ENCODE results near the gene SBF1.

DNA sequence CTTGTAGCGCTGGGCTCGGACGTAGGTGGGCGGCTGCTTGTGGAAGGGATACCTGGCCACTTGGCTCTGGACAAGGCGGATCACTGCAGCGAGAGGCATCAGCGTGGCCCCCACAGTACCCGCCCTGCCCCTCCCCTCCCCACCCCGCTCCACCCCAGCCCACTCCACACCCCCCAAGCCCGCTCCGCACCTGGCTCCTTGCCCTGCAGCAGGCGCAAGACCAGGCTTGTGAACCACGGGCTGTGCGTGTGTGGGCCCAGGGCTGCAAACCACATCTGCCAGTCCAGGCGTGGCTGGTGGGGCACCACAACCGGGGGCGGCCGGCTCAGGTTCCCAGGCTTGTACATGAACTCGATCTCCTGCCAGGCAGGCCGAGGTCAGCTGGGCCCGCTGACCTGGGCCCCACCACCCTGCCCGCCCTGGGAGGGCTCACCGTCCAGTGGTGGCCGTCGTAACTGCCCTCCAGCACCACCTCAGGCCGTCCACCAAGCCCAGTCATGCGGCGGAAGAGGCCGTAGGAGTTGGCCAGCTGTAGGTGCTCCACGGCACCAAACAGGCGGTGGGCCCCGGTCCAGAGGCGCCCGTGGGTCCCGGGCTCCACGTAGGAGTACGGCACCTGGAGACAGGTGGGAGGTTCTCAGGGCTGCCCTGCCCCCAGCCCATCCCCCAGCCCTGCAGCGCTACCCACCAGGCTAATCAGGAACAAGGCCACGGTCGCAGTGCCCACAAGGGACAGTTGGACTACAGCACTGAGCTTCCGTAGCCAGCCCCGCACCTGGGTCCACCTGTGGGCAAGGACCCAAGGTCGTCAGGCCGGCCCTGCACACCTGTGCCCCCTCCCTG lies 29.8 kb upstream of the SBF1 start:
- TF ChIP-seq, protein P1, sequence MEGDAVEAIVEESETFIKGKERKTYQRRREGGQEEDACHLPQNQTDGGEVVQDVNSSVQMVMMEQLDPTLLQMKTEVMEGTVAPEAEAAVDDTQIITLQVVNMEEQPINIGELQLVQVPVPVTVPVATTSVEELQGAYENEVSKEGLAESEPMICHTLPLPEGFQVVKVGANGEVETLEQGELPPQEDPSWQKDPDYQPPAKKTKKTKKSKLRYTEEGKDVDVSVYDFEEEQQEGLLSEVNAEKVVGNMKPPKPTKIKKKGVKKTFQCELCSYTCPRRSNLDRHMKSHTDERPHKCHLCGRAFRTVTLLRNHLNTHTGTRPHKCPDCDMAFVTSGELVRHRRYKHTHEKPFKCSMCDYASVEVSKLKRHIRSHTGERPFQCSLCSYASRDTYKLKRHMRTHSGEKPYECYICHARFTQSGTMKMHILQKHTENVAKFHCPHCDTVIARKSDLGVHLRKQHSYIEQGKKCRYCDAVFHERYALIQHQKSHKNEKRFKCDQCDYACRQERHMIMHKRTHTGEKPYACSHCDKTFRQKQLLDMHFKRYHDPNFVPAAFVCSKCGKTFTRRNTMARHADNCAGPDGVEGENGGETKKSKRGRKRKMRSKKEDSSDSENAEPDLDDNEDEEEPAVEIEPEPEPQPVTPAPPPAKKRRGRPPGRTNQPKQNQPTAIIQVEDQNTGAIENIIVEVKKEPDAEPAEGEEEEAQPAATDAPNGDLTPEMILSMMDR (IDR thresholded peaks at IDR 0.05) = no peak
- no peak for TF ChIP-seq ZFX (IDR thresholded peaks at IDR 0.05; ENCODE audit: borderline replicate concordance)

All from 22Rv1 (cell line).